GM10248 (cell line): Measurements from ENCODE around the gene ERAL1.

ENCODE experiments used
- CTCF ChIA-PET: fragments of 300-600 bp; sonication (Branson Sonifier 250); formaldehyde crosslinking; extraction: SDS; loops from one replicate; lab custom pipeline; 2021; ENCODE audit warnings: antibody characterized with exemption; lab: Yijun Ruan, JAX
- POLR2A ChIA-PET: fragments of 350-650 bp; sonication (Branson Sonifier 250); formaldehyde crosslinking; extraction: SDS; loops from one replicate; lab custom pipeline; 2020; ENCODE audit warnings: antibody characterized with exemption; lab: Yijun Ruan, JAX
- DNase-seq: peaks from one replicate; pipeline ENCODE4 v3.0.0; 2012; ENCODE audit errors: extremely low spot score
- TF ChIP-seq, protein P1 (sequence below): IDR thresholded peaks from 2 replicates; pipeline ENCODE4 v1.5.1; 2012; ENCODE audit warnings: mild to moderate bottlenecking, low read depth; ENCODE audit errors: extremely low read depth, missing control alignments, control extremely low read depth

The ERAL1 gene

DNA sequence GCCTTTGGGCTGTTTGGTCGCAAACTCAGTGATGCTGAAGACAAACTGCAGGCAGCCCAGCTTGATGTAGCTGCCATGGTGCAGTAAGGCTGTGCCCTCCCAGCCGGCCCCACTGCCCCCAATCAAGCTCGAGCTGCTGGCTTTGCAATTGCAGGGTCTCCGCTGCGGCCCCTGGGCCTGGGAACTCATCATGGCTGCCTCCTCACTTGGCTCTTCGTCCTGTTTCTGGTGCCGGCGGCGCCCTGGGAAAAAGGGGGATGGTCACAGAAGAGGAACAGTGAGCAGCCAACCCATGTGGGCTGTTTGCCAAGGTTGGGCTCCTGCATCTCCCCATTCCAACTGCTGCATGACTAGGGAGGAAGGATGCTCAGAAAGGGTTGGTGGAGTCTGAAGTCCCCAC lies 51.5 kb downstream of the ERAL1 start:
- POLR2A ChIA-PET = no interaction called here
- no peak for DNase-seq
- CTCF ChIA-PET = interaction anchor here (2.5 to 11.5 kb wide), 5 partner anchors 10 to 179 kb away, joined by 15 to 89 read pairs (median 18); partner anchors contain the start of gene TLCD1
- TF ChIP-seq, protein P1, sequence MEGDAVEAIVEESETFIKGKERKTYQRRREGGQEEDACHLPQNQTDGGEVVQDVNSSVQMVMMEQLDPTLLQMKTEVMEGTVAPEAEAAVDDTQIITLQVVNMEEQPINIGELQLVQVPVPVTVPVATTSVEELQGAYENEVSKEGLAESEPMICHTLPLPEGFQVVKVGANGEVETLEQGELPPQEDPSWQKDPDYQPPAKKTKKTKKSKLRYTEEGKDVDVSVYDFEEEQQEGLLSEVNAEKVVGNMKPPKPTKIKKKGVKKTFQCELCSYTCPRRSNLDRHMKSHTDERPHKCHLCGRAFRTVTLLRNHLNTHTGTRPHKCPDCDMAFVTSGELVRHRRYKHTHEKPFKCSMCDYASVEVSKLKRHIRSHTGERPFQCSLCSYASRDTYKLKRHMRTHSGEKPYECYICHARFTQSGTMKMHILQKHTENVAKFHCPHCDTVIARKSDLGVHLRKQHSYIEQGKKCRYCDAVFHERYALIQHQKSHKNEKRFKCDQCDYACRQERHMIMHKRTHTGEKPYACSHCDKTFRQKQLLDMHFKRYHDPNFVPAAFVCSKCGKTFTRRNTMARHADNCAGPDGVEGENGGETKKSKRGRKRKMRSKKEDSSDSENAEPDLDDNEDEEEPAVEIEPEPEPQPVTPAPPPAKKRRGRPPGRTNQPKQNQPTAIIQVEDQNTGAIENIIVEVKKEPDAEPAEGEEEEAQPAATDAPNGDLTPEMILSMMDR = no peak

DNA sequence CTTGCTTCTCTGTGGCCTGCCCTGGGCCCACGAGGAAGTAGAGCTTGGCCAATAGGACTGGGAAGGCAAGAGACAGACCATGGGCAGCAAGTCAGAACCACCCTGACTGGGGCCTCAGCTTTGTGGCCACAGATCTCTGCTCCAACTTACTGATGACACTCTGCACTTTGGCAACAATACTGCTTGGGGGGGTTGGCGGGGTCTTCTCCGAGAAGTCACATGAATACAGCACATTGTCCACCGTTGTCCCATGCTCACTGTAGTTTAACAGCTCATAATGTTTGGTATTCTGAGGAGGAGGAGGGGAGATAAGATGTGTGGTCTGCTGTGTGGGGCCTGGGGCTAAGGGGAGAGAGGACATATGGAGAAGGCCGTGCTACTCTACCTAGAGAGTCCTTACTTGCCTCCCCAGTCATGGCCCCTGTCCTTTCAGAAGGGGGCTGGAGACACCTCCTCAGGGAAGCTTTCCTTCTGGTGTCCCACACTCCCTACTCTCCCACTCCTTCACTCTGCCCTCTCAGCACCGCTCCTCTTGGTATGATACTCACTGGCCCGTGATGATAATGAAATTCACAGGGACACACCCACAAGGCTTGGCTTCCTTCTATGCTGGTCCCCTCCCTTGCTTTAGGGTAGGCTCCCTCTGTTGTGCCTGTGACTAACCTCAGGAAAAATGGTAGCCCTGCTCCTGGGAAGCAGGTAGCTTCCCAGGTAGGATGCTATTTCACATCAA lies 52.1 kb downstream of the ERAL1 start:
- CTCF ChIA-PET = interaction anchor here (1.4 to 11.5 kb wide), 8 partner anchors 8 to 180 kb away, joined by 5 to 89 read pairs (median 16); partner anchors contain the start of genes FLOT2 and TLCD1
- POLR2A ChIA-PET = interaction anchor here (0.6 to 0.9 kb wide), 2 partner anchors 35 to 162 kb away, joined by 3 to 4 read pairs; no protein-coding TSS in a partner anchor
- TF ChIP-seq, protein P1 = no peak
- no peak for DNase-seq

DNA sequence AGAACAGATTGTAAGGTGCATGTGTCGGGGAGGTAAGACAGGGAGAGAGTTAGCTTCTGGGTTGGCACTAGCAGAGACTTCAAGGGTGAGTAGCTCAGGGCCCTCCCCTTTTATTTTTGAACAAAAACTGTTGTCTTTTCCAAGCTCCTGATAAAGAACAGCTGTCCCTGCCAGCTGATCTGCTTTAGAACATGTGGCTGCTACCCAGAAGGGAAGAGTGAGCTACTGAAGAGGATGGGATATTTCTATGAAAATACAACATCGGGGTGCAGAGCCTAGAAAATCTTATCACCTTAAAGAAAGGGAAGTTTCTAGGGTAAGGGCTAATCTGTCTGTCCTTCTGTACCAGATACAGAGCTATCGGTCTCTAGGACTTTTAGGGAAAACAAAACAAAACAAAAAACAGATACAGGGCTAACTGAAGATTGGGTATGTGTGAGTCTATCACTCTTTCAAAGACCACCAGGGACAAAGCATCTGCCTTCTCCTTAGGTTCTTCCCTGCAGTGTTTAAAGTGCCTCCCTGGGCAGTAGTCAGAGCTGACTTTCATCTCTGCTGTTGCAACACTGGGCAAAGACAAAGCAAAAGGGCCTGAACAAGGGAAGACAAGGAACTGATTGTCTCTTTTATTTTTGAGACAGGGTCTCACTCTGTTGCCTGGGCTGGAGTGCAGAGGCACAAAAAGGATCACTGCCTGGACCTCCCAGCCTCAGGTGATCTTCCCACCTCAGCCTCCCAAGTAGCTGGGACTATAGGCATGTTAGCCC lies 53.1 kb downstream of the ERAL1 start:
- no peak for DNase-seq
- CTCF ChIA-PET = interaction anchor here (1.2 to 11.5 kb wide), 12 partner anchors 9 to 210 kb away, joined by 3 to 89 read pairs (median 12); partner anchors contain the start of genes FLOT2 and TLCD1
- TF ChIP-seq, protein P1 = no peak
- POLR2A ChIA-PET = interaction anchor here (0.6 to 0.9 kb wide), 3 partner anchors 25 to 163 kb away, joined by 3 to 4 read pairs (median 4); no protein-coding TSS in a partner anchor

- no peak for DNase-seq
- CTCF ChIA-PET = interaction anchor here (0.9 to 11.5 kb wide), 11 partner anchors 10 to 262 kb away, joined by 3 to 89 read pairs (median 8); partner anchors contain the start of genes FLOT2 and TLCD1
- POLR2A ChIA-PET = interaction anchor here (0.6 to 0.9 kb wide), 2 partner anchors 26 to 182 kb away, joined by 4 to 5 read pairs; no protein-coding TSS in a partner anchor
- TF ChIP-seq, protein P1 = no peak
Observed at GRCh38 chr17:28908640-28909167, 53.9 kb downstream of the ERAL1 start.

GRCh38 chr17:28910534-28910933 lies 55.7 kb downstream of the ERAL1 start:
- CTCF ChIA-PET = interaction anchor here (0.9 to 11.5 kb wide), 12 partner anchors 8 to 233 kb away, joined by 3 to 89 read pairs (median 4); partner anchors contain the start of gene TLCD1
- no peak for DNase-seq
- POLR2A ChIA-PET = interaction anchor here (0.7 kb wide), 1 partner anchor 53 kb away, joined by 4 read pairs; no protein-coding TSS in a partner anchor
- TF ChIP-seq, protein P1 = no peak
